GM21367 (cell line): ENCODE measurements around the gene PRRG4.
"Not testable (repeated sequence)": the region's sequence is repeated elsewhere in the genome, so short reads cannot be mapped to it uniquely, and the experiment has no call there.

ENCODE experiments used
- ATAC-seq: cut with Tn5 transposase; IDR thresholded peaks from one replicate; pipeline ENCODE4 v1.9.1; 2021; ENCODE audit not compliant: unreplicated experiment

Gene PRRG4

DNA sequence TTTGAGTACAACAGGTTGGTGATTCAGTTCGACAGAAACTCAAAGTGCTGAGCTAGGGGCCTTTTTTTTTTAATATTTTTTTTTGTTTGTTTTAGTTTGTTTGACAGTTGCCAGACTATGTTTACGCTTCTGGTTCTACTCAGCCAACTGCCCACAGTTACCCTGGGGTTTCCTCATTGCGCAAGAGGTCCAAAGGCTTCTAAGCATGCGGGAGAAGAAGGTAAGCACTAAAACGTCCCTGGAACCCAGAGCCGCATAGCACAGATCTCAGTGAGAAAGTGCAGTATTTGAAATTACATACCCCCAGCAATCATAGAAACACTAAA, 649 bp downstream of the PRRG4 start:
- ATAC-seq, result no peak

GRCh38 chr11:32830796-32831195, 1.1 kb downstream of the PRRG4 start:
- no peak for ATAC-seq

GRCh38 chr11:32831221-32831620, 1.5 kb downstream of the PRRG4 start:
- ATAC-seq, result no peak

DNA sequence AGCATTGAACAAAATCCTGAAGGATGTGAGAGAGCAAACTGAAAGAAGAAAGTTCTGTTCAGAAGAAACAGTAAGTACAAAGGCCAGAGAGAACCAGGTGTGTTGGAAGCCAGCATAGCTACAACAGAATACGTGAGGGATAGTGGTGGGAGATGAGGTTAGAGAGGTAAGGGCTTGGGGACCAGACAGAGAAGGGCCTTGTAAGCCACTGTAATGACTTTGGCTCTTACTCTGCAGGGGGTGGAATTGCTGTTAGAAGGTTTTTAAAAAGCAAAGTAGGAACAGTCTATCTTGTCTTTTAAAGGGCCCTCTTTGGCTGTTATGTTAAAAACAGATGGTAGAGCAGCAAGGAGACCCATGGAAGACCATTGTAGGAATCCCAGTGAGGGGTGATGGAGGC, 4.2 kb downstream of the PRRG4 start:
- no peak for ATAC-seq

DNA sequence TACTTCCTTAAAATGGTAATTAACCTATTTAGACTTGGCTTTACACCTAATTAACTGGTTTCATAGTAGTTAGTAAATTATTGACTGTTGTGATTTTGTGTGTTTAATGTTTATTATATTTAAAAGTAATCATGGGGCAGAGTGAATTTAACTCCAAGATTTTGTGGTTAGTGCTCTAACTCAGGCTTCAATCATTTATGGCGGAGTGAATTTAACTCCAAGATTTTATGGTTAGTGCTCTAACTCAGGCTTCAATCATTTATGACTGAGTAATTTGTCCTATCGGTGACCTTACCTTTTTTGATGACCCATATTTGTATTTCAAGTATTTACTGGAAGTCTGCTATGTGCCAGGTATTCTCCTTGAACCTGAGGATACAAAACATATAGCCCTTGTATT, 7.2 kb downstream of the PRRG4 start:
- ATAC-seq, result no peak

- no peak for ATAC-seq
Measured at GRCh38 chr11:32838505-32839274, 9.0 kb downstream of the PRRG4 start.

DNA sequence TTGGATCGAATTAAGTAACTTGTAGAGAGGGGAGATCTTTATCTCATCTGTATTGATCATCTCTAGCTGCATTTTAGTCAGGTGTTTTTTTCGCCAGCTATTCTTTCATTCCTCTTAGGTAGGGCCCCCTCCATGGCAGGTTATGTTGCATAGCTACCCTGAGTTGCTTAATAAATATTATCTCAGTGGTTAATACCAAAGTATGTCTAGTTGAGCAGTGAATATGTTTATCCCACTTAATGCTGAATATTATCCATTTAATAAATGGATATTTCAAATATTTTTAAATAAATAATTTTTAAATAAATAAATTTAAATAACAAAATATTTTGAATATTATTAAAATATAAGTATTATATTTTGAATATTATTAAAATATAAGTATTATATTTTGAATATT, 9.6 kb downstream of the PRRG4 start:
- ATAC-seq, result no peak

- ATAC-seq, result no peak
Measured at GRCh38 chr11:32840587-32840986, 10.9 kb downstream of the PRRG4 start.

- ATAC-seq, result no peak
Measured at GRCh38 chr11:32843544-32843943, 13.8 kb downstream of the PRRG4 start.

DNA sequence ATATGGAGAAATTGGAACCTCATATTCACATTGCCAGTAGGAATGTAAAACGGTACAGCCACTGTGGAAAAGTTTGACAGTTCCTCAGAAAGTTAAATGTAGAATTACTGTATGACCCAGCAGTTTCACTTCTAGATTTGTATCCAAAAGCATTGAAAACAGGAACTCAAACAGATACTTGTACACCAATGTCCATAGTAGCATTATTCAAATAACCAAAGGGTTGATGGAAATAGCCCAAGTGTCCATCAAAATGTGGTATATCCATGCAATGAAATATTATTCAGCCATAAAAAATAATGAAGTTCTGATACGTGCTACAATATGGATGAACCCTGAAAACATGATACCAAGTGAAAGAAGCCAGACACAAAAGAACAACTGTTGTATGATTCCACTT, 17.8 kb downstream of the PRRG4 start:
- no peak for ATAC-seq

DNA sequence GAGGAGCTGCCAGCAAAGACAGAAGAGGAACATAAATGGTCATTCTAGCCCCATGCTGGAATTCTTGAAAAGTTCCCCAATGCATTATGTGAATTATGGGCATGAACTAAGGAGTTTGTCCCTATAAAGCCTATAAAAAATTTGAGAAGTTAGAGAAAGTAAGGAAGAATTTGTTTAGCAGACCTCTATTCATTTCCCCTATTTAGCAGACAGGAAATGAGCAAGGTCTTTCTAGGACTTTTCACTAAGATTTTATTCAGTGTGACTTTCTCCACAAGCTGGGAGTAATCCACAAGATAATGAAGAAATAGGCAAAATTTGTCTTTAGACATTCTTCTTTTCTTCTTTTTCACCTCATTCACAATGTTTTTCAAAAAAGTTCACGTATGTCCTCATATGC, 20.0 kb downstream of the PRRG4 start:
- ATAC-seq, result no peak

- no peak for ATAC-seq
Measured at GRCh38 chr11:32851251-32851650, 21.5 kb downstream of the PRRG4 start.

DNA sequence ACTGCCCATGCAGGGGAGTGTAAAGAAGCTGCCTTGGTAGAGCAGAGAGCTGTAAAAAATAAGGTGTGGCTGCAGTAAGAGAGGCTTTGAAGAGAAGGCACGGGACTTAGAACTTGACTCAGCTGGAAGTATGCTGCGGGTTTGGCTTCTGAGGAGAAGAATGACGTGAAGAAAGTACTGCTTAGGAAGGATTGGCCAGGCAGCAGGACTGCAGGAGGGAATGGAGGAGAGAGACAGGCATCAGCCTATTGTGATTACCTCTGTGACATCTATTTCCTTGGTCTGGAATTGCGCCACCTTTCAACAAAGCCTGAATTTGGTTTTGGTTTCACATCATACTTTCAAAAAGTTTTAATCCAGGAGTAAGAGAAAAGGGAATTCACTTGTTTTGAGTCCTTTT, 22.5 kb downstream of the PRRG4 start:
- ATAC-seq, result no peak

DNA sequence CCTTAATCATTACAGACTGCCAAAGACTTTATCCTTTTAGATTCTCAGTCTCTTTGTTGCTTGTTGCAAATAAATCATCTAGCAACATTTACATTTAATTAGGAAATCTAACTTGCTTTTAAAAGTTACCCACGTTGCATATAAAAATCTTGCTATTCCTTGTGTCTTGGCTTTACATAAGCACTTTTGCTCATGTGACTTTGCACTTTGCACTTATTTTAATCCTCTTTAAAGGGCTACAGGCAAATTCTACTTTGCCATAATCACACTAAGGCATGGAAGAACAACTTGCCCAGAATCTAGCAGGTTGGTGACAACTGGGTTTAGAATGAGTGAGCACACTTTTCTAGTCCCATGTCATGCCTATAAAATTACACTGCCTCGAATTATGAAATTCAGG, 25.9 kb downstream of the PRRG4 start:
- no peak for ATAC-seq

DNA sequence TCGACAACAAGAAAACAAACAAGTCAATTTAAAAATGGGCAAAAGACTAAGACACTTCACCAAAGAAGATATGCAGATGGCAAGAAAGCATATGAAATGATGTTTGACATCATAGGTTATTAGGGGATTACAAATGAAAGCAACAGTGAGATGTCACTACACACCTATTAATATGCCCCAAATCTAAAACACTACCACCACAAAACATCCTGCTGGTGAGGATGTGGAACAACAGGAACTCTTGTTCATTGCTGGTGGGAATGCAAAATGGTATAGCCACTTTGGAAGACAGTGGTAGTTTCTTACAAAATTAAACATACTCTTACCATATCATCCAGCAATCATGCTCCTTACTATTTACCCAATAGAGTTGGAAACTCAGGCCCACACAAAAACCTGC, 29.0 kb downstream of the PRRG4 start:
- no peak for ATAC-seq

DNA sequence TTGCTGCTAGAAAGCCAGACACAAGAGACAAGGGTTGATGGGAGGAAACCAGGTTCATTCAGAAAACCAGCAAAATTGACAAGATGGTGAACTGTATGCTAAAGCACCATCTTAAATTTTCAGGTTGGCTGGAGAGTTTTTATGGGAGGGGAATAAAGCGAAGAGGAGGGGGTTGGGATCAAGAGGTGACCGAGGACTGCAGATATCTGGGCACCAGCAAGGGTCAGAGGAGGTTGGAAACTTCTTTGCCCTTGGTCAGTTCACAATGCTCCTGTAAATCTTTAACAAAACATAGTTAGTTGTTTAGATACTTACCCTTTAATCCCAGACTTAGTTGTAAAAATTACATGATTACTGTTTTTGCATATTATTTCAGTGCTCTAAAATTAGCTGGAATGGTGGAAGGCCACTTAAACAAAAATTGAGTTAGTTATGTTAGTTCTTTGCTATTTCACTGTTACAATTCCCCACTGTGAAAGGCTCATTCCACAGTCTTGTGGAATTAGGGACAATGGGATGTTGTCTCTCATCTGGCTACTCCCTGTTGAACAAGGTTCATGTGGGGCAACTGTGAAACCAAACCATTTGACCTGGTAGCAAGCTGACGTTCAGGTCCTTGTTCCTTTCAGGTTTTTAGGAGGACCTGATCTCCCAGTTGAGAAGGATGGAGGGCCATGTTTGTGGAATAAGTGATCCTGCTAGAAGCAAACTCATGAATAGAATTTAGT, 32.3 kb downstream of the PRRG4 start:
- ATAC-seq, result no peak

- no peak for ATAC-seq
Measured at GRCh38 chr11:32864555-32864954, 34.8 kb downstream of the PRRG4 start.

GRCh38 chr11:32868752-32869151, 39.0 kb downstream of the PRRG4 start:
- ATAC-seq, result not testable (repeated sequence)

GRCh38 chr11:32870676-32871075, 40.9 kb downstream of the PRRG4 start:
- ATAC-seq, result no peak

- ATAC-seq, result no peak
Measured at GRCh38 chr11:32874132-32874531, 44.4 kb downstream of the PRRG4 start.

GRCh38 chr11:32881286-32881685, 51.6 kb downstream of the PRRG4 start:
- no peak for ATAC-seq

DNA sequence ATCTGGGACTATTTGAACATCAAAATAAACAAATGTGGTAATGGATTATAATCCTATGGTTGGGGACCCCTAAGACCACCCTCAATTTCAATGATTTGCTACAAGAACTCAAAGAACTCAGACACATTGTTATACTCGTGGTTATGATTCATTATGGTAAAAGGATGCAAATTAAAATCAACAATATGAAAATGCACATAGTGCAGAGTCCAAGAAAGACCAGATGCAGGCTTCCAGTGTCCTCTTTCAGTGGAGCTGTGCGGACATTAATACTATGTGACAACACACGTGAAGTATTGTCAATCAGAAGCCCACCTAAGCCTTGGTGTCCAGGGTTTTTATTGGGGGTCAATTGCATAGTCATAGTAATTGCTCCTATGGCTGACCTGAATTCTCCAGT, 53.7 kb downstream of the PRRG4 start:
- ATAC-seq, result no peak

GRCh38 chr11:32884023-32884422, 54.3 kb downstream of the PRRG4 start:
- no peak for ATAC-seq
